Neural cell (in vitro differentiated cells): ENCODE measurements around the gene PLEKHM3.

Experiments
- EP300 ChIP-seq: fragments of 450-650 bp; conservative IDR thresholded peaks from 2 replicates; pipeline ENCODE4 v1.6.1; 2014; ENCODE audit warnings: antibody characterized with exemption, mild to moderate bottlenecking, moderate library complexity; ENCODE audit not compliant: poor library complexity, severe bottlenecking
- EZH2 ChIP-seq: fragments of 200-600, 300-800 bp; shearing (Covaris generic), sonication (generic); IDR thresholded peaks from 2 replicates; pipeline ENCODE4 v1.6.1; 2014; ENCODE audit warnings: antibody characterized with exemption, low read length, borderline replicate concordance, mild to moderate bottlenecking; ENCODE audit not compliant: insufficient read depth, poor library complexity, severe bottlenecking
- POLR2AphosphoS5 ChIP-seq: IDR thresholded peaks from 2 replicates; pipeline ENCODE4 v1.6.1; 2012
- TAF1 ChIP-seq: IDR thresholded peaks from 2 replicates; pipeline ENCODE4 v1.6.1; 2012; ENCODE audit warnings: low read depth
- TF ChIP-seq, protein P1 (sequence below): fragments of 450-650 bp; IDR thresholded peaks from 2 replicates; pipeline ENCODE4 v1.5.1; 2014; ENCODE audit warnings: antibody characterized with exemption, mild to moderate bottlenecking, moderate library complexity; ENCODE audit not compliant: poor library complexity, severe bottlenecking

- TF ChIP-seq POLR2AphosphoS5 (no peak), EP300 (no peak), EZH2 (no peak), TAF1 (no peak)
- TF ChIP-seq, protein P1, sequence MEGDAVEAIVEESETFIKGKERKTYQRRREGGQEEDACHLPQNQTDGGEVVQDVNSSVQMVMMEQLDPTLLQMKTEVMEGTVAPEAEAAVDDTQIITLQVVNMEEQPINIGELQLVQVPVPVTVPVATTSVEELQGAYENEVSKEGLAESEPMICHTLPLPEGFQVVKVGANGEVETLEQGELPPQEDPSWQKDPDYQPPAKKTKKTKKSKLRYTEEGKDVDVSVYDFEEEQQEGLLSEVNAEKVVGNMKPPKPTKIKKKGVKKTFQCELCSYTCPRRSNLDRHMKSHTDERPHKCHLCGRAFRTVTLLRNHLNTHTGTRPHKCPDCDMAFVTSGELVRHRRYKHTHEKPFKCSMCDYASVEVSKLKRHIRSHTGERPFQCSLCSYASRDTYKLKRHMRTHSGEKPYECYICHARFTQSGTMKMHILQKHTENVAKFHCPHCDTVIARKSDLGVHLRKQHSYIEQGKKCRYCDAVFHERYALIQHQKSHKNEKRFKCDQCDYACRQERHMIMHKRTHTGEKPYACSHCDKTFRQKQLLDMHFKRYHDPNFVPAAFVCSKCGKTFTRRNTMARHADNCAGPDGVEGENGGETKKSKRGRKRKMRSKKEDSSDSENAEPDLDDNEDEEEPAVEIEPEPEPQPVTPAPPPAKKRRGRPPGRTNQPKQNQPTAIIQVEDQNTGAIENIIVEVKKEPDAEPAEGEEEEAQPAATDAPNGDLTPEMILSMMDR = no peak
Observed at GRCh38 chr2:207807516-207807915, 217.8 kb downstream of the PLEKHM3 start.
